DMS79 (cell line): ENCODE measurements around the gene DGKH.
"Not testable (repeated sequence)": the region's sequence is repeated elsewhere in the genome, so short reads cannot be mapped to it uniquely, and the experiment has no call there.

Source experiments
- DNase-seq: peaks from one replicate; lab custom pipeline; 2025; lab: John Stamatoyannopoulos, UW

The DGKH gene

GRCh38 chr13:42225051-42225450, 176.6 kb downstream of the DGKH start:
- no peak for DNase-seq

GRCh38 chr13:42226759-42227158, 178.3 kb downstream of the DGKH start:
- DNase-seq = not testable (repeated sequence)

GRCh38 chr13:42228527-42228926, 180.1 kb downstream of the DGKH start:
- DNase-seq = no peak

GRCh38 chr13:42229287-42229686, 180.8 kb downstream of the DGKH start:
- no peak for DNase-seq

DNA sequence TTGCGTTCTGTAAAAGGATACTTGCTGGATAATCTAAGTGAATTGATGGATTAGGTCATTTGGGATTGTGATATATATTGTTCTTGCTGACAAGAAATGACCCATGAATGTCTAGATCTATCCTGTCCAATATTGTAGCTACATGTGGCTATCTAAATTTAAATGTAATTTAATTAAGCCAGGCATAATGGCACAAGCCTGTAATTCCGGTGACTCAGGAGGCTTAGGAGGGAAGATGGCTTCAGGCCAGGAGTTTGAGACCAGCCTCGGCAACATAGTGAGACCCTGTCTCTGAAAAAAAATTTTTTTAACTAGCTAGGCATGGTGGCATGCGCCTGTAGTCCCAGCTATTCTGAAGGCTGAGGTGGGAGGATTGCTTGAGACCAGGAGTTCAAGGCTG, 184.2 kb downstream of the DGKH start:
- no peak for DNase-seq

DNA sequence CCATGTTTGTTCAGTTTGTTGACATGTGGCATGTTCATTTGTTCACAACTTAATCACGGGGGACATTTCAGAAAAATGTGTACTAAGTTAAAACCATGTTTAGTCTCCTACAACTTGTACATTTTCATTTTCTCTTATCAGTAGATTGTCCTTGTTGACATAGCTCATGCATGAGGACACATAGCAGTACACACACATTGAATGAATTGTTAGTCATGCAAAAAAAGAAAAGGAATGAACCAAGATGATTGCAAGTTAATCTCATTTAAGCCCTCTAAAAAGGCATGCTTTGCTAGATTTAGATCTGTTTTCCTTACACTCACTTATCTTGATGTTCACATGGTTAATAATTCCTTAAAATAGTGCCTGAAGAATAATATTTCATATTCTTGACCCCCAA, 185.3 kb downstream of the DGKH start:
- no peak for DNase-seq

DNA sequence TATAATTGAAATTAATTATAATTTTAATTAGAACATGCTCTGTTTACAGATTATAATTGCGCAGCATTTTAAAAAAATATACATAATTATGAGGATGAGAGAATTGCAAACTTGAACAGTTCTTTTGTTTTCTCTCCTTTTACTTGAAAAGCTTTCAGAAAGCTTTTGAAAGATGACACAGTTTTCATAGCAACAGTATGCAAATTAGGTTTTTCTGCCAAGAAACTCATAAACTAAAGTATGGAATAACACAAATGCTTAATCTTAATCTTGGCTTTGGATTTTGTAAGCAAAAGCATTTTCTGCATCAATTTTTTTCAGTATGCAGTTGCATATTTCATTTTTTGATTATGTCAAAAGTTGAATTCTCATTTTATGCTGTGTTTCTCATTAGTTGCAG, 190.7 kb downstream of the DGKH start:
- DNase-seq = no peak

DNA sequence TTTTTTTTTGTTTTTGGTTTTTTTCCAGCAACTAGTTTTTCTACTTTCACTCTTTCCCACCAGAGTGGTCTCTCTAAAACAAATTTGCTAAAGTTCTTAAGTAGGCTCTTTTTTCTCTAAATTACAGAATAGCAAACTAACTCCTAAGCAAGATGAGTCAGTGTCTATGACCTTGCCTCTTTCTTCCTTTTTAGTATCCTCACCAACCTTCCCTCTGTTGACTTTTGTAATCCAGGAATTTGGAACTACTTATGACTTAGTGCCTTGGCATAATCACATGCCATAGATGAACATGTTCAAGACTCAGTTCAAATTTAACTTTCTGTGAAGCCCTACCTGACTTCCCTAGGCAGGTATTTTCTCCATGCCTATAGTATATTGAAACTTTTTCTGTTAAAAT, 191.2 kb downstream of the DGKH start:
- DNase-seq = no peak

DNA sequence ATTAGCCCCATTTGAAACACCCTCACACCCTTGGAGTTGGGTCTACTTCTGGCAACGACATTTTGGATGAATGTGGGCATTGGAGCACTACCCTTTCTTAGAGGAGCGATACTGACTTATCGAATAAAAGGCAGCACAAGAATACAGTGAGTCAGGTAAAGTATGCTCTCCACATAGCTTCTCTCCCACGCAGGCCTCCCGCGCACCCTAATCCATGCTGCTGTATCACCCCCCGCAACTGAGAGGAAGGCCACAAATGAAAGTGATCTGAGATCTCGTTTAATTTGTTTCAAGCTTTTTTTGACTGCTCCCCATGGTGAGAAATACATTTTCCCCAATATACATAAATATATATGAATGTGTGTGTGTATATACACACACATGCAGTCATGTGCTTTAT, 198.1 kb downstream of the DGKH start:
- DNase-seq = no peak

DNA sequence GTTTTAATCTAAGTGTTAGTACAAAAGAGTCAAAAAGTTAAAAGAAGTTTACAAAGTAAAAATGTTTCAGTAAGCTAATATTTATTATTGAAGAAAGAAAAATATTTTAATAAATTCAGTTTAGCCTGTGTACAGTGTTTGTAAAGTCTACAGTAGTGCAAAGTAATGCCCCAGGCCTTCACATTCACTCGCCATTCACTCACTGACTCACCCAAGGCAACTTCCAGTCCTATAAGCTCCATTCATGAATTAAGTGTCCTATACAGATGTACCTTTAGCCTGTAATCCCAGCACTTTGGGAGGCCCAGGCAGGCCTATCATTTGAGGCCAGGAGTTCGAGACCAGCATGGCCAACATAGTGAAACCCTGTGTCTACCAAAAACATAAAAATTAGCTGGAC, 199.4 kb downstream of the DGKH start:
- no peak for DNase-seq

DNA sequence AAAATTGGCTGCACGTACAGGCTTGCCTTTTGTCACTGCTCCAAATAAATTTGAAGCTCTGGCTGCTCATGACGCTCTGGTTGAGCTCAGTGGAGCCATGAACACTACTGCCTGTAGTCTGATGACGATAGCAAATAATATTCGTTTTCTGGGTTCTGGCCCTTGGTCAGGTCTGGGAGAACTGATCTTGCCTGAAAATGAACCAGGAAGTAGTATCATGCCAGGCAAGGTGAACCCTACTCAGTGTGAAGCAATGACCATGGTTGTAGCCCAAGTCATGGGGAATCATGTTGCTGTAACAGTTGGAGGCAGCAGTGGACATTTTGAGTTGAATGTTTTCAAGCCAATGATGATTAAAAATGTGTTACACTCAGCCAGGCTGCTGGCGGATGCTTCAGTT, 207.4 kb downstream of the DGKH start:
- no peak for DNase-seq

DNA sequence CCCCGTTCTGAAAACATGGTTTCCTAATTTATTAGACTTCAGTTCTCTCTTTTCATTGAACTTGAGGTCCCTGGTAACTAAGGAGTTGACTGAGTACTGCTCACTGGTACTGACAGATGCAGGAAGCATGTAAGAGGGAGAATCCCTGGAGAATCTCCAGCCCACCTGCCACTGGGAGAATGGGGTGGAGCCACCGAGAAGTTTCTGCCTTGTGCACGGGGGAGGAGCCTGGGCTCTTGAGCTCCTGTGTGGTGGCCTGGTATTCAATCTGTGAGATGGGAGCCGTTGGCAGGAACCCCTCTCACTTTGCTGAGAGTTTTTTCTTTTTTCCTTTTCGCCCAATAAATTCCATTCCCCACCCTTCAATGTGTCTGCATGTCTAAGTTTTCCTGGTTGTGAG, 210.3 kb downstream of the DGKH start:
- no peak for DNase-seq

DNA sequence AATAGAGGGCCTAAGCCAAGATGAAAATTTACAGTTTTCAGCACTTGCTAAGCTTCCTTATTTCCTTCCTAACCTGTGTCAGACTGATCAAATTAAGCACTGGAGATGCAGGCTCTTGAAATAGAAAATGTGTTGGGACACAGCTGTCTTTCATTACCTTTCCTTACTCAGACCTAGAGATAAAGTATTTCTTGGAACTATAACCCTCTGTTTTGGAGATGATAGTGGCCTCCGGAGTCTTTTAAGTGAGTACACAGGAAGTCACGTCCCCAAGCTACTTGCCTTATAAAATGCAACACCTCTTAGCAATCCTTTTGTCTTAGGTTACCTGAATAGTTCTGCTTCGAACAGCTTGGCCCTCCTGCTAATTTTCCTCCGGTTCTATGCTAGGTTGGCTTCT, 211.1 kb downstream of the DGKH start:
- DNase-seq = no peak

DNA sequence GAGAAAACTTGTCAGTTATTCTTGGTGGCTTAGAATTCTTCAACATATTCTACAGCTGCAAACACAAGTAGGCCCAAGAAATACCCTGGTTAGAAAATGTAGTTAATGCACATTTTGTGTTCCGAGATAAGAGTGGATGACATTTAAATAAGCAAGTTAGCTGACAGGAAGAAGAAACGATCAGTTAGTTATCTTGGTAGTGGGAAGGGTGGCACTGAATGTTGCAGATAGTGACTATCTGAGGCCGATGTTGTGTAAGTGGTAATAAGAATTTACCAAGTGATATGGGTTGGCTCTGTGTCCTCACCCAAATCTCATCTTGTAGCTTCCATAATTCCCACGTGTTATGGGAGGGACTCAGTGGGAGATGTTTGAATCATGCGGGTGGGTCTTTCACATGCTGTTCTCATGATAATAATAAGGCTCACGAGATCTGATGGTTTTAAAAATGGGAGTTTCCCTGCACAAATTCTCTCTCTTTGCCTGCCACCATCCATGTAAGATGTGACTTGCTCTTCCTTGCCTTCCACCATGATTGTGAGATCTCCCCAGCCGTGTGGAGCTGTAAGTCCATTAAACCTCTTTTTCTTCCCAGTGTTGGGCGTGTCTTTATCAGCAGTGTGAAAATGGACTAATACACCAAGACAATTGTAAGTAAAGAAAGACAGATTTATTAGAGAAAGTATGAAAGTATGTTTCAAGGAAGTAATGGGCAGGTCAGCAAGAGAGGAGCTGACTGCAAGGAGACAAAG, 212.6 kb downstream of the DGKH start:
- no peak for DNase-seq

GRCh38 chr13:42266473-42266872, 218.0 kb downstream of the DGKH start:
- no peak for DNase-seq

DNA sequence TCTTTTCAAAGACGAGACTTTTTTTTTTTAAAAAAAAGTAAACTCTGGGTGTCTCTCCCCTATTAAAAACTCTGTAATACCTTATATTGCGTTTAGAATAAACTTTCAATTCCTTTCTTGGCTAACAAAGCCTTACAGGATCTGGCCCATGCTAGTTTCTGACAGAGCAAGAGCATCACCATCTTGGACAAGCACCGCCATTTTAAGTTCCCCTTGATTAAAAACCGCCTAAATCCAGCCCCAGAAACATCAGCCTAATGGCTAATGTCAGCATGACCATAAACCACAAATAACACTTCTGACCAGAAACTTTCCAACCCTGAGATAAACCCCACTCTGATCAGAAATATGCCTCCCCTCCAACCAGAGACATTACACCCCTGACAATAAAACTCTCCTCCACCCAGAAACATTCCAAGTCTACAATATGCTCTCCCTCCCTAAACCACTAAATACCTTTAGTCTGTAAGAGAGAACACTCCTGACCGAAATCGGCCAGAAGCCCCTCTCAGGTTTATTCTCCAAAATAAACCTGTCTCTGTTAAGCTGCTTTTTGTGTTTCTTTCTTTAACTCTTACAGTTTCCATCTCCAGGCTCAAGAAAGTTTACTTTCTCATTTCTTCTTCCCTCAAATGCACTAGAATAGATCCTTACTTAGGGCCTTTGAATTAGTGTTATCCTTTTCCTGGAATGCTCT, 221.9 kb downstream of the DGKH start:
- DNase-seq = no peak

DNA sequence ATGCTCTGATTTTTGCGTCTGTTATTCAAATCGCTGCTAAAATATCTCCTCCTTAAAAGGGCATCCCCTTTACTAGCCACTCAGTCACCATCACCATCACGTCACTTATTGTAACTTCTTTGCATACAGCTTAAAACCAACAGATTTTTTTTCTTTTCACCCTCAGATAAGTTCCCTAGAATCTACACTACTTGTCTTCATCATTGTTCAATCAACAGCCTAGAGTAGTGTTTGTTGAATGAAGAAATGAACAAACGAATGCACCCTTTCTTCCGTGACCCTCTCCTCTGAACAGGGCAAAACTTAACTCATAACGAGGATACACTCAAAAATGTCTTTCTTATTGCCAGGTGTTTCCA, 222.4 kb downstream of the DGKH start:
- DNase-seq = no peak

DNA sequence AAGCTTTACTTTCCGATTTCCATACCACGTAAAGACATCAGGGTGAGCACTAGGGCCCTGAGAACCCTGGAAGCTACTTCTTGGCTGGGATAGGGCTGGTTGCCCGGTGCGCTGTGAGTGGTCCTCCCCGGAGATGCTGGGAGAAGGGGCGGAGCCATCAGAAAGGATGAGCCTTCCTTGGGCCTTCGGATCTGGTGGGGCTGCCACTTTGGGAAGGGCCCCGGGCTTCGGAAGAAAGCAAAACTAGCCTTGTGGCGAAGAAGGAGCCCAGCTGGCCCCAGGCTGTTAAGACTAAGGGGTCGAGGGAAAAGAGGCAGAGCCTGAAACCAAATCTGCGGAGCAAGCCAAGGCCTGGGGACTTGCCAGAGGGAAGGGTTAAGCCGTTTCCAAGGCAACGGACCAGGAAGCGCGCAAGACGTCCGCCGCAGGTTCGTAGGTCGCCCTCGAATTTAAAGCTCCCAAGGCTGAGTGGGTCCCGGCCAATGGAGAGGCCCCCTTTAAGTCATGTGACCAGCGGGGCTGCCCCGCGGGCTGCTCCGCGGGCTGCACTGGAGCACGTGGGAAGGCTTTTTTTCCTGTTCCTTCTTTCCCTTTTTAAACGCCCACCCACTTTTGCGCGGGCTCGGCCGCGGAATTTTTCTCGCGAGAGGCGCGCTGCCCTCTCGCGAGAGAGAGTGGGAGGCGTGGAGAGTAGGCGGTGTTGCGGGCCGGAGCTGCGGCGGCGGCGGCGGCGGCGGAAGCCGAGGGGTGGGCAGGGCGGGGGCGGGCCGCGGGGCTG, 223.1 kb downstream of the DGKH start:
- peak; percentile 94 for DNase-seq

GRCh38 chr13:42272115-42272803, 223.8 kb downstream of the DGKH start, which contains the start of gene AKAP11:
Gene AKAP11 (plus strand): TSS chr13:42272152. CDS start chr13:42286349, 14,197 bp downstream.
- DNase-seq = no peak

- no peak for DNase-seq
Observed at GRCh38 chr13:42272804-42273175, 224.3 kb downstream of the DGKH start.

GRCh38 chr13:42274386-42275097, 226.1 kb downstream of the DGKH start:
- no peak for DNase-seq

DNA sequence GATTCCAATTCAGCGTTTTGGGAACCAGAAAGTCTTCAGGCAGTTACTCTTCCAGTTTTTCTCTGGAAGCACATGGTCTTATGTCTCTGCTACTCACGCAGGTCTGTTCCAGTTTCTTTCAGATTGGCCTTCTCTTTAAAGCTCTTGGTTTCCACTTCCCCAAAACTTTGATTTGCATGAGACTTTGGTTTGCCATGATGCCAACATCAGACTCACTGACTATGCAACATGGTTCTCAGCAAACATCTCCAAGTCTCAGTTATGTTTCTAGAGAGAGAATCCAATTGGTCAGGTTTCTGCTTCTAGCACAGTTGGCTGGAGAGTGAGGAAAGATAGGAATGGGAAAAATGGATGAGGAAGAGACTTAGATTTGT, 226.6 kb downstream of the DGKH start:
- DNase-seq = no peak
